PFSK-1 (cell line): ENCODE data around the gene GNG13.

Experiments
- POLR2AphosphoS5 ChIP-seq: IDR thresholded peaks from 2 replicates; pipeline ENCODE4 v1.6.1; 2012; ENCODE audit warnings: low read depth, mild to moderate bottlenecking, control low read depth, low read length, moderate library complexity
- REST ChIP-seq, 2 experiments: IDR thresholded peaks; 2 replicates each; pipeline versions ENCODE4 v1.6.1 to v1.8.0; 2011 to 2012; ENCODE audit warnings: low read depth in 2 of 2, low read length in 2 of 2, control low read depth in 1 of 2, inconsistent platforms in 1 of 2, mild to moderate bottlenecking in 1 of 2, moderate library complexity in 1 of 2; ENCODE audit not compliant: insufficient read depth in 1 of 2
- SIN3A ChIP-seq: IDR thresholded peaks from 2 replicates; pipeline ENCODE4 v1.6.1; 2012; ENCODE audit warnings: mild to moderate bottlenecking, low read length, moderate library complexity, borderline replicate concordance; ENCODE audit not compliant: insufficient read depth

GRCh38 chr16:835373-835772 lies 34.8 kb upstream of the GNG13 start:
- TF ChIP-seq REST (IDR thresholded peaks at IDR 0.05; ENCODE audit: insufficient read depth in 1 of 2, low read depth in 2 of 2, low read length in 2 of 2) (no peak), SIN3A (no peak), POLR2AphosphoS5 (no peak)
